IgD-negative memory B cell (primary cell): ENCODE results near the gene GPR176. TPM values are rescaled to one million over a fixed set of nuclear protein-coding genes. Genes with fewer than 3 reads are reported as not detected.

Experiments
- H3K27ac Mint-ChIP-seq, 3 donors: one replicate each; pipeline ENCODE4 v1.8.0; 2020 to 2022; ENCODE audit warnings: mild to moderate bottlenecking in 3 of 3, mixed read lengths in 3 of 3, moderate library complexity in 1 of 3
- H3K27me3 Mint-ChIP-seq: one replicate; pipeline ENCODE4 v1.8.0; 2021; ENCODE audit warnings: mixed read lengths
- H3K36me3 Mint-ChIP-seq: one replicate; pipeline ENCODE4 v1.8.0; 2020; ENCODE audit warnings: mild to moderate bottlenecking, mixed read lengths
- H3K4me1 Mint-ChIP-seq, 3 donors: one replicate each; pipeline ENCODE4 v1.8.0; 2020 to 2022; ENCODE audit warnings: mixed read lengths in 3 of 3, mild to moderate bottlenecking in 1 of 3
- H3K4me3 Mint-ChIP-seq, 4 donors: one replicate each; pipeline ENCODE4 v1.8.0; 2020 to 2022; ENCODE audit warnings: mild to moderate bottlenecking in 4 of 4, mixed read lengths in 4 of 4, moderate library complexity in 3 of 4
- H3K9me3 Mint-ChIP-seq, 3 donors: one replicate each; pipeline ENCODE4 v1.8.0; 2020 to 2021; ENCODE audit warnings: mixed read lengths in 3 of 3, mild to moderate bottlenecking in 1 of 3
- polyA plus RNA-seq: library from polyadenylated mRNA; unstranded; fragments of 300-500 nt; fragmentation: Illumina TruSeq; gene quantifications from one replicate; pipeline ENCODE4 v1.2.3, GENCODE V29; 2021

Gene GPR176
- polyA plus RNA-seq, 1 donor from 2014 or later: 0.46 TPM

- Mint-ChIP-seq H3K9me3 (no peaks in the 10 kb centered on the region), H3K4me3 (no peak overlapping the region), H3K36me3 (no peaks in the 10 kb centered on the region), H3K27me3 (peaks cover 3% of the 10 kb centered on the region), H3K4me1 (no peaks in the 10 kb centered on the region), H3K27ac (no peak overlapping the region)
These were observed 31.8 kb downstream of the GPR176 start for GRCh38 chr15:39888243-39888642.

GRCh38 chr15:39887832-39888231, 32.2 kb downstream of the GPR176 start:
- H3K9me3 Mint-ChIP-seq: no peaks in the 10 kb centered on the region
- no peak overlapping the region for H3K4me3 Mint-ChIP-seq
- no peaks in the 10 kb centered on the region for H3K36me3 Mint-ChIP-seq
- no peaks in the 10 kb centered on the region for H3K4me1 Mint-ChIP-seq
- H3K27ac Mint-ChIP-seq: no peak overlapping the region
- peaks cover 5% of the 10 kb centered on the region for H3K27me3 Mint-ChIP-seq

- H3K36me3 Mint-ChIP-seq: no peaks in the 10 kb centered on the region
- no peaks in the 10 kb centered on the region for H3K9me3 Mint-ChIP-seq
- H3K4me3 Mint-ChIP-seq: no peak overlapping the region
- H3K27me3 Mint-ChIP-seq: peaks cover 9% of the 10 kb centered on the region
- H3K27ac Mint-ChIP-seq: no peak overlapping the region
- H3K4me1 Mint-ChIP-seq: no peaks in the 10 kb centered on the region
These were observed 32.9 kb downstream of the GPR176 start for GRCh38 chr15:39887211-39887610.

- Mint-ChIP-seq H3K27me3 (peaks cover 13% of the 10 kb centered on the region), H3K36me3 (no peaks in the 10 kb centered on the region), H3K4me3 (no peak overlapping the region), H3K27ac (no peak overlapping the region), H3K9me3 (no peaks in the 10 kb centered on the region), H3K4me1 (no peaks in the 10 kb centered on the region)
These were observed 33.6 kb downstream of the GPR176 start for GRCh38 chr15:39886418-39886817.

GRCh38 chr15:39885099-39885777, 34.8 kb downstream of the GPR176 start:
- H3K27ac Mint-ChIP-seq: no peak overlapping the region
- H3K36me3 Mint-ChIP-seq: no peaks in the 10 kb centered on the region
- no peaks in the 10 kb centered on the region for H3K9me3 Mint-ChIP-seq
- no peaks in the 10 kb centered on the region for H3K4me1 Mint-ChIP-seq
- H3K27me3 Mint-ChIP-seq: peaks cover 13% of the 10 kb centered on the region
- no peak overlapping the region for H3K4me3 Mint-ChIP-seq

- no peak overlapping the region for H3K4me3 Mint-ChIP-seq
- peaks cover 13% of the 10 kb centered on the region for H3K27me3 Mint-ChIP-seq
- H3K4me1 Mint-ChIP-seq: no peaks in the 10 kb centered on the region
These were observed 35.7 kb downstream of the GPR176 start for GRCh38 chr15:39884351-39884750.

GRCh38 chr15:39882602-39883001, 37.5 kb downstream of the GPR176 start:
- Mint-ChIP-seq H3K27ac (no peak overlapping the region), H3K4me3 (no peak overlapping the region), H3K27me3 (peaks cover 13% of the 10 kb centered on the region), H3K36me3 (no peaks in the 10 kb centered on the region), H3K9me3 (no peaks in the 10 kb centered on the region), H3K4me1 (no peaks in the 10 kb centered on the region)

More at GRCh38 chr15:39884351-39884750, 35.7 kb downstream of the GPR176 start:
- no peak overlapping the region for H3K27ac Mint-ChIP-seq
- no peaks in the 10 kb centered on the region for H3K36me3 Mint-ChIP-seq
- H3K9me3 Mint-ChIP-seq: no peaks in the 10 kb centered on the region

- Mint-ChIP-seq H3K27ac (no peak overlapping the region), H3K4me1 (no peaks in the 10 kb centered on the region), H3K36me3 (no peaks in the 10 kb centered on the region), H3K27me3 (peaks cover 15% of the 10 kb centered on the region), H3K9me3 (no peaks in the 10 kb centered on the region), H3K4me3 (no peak overlapping the region)
These were observed 38.3 kb downstream of the GPR176 start for GRCh38 chr15:39881790-39882189.

GRCh38 chr15:39880718-39881387, 39.2 kb downstream of the GPR176 start:
- Mint-ChIP-seq H3K4me3 (no peak overlapping the region), H3K36me3 (no peaks in the 10 kb centered on the region), H3K4me1 (no peaks in the 10 kb centered on the region), H3K27ac (no peak overlapping the region), H3K27me3 (peaks cover 15% of the 10 kb centered on the region), H3K9me3 (no peaks in the 10 kb centered on the region)

- Mint-ChIP-seq H3K36me3 (no peaks in the 10 kb centered on the region), H3K4me1 (no peaks in the 10 kb centered on the region), H3K27ac (no peak overlapping the region), H3K27me3 (peaks cover 15% of the 10 kb centered on the region), H3K9me3 (no peaks in the 10 kb centered on the region), H3K4me3 (no peak overlapping the region)
These were observed 41.7 kb downstream of the GPR176 start for GRCh38 chr15:39878406-39878785.

GRCh38 chr15:39874890-39875549, 45.0 kb downstream of the GPR176 start:
- no peak overlapping the region for H3K27ac Mint-ChIP-seq
- H3K4me3 Mint-ChIP-seq: no peak overlapping the region
- H3K4me1 Mint-ChIP-seq: no peaks in the 10 kb centered on the region
- H3K9me3 Mint-ChIP-seq: no peaks in the 10 kb centered on the region
- peaks cover under 1% of the 10 kb centered on the region for H3K36me3 Mint-ChIP-seq
- H3K27me3 Mint-ChIP-seq: peaks cover 5% of the 10 kb centered on the region

- Mint-ChIP-seq H3K27ac (no peak overlapping the region), H3K27me3 (peaks cover 5% of the 10 kb centered on the region), H3K9me3 (no peaks in the 10 kb centered on the region), H3K4me1 (no peaks in the 10 kb centered on the region), H3K36me3 (peaks cover 2% of the 10 kb centered on the region), H3K4me3 (no peak overlapping the region)
These were observed 46.1 kb downstream of the GPR176 start for GRCh38 chr15:39873978-39874377.

- Mint-ChIP-seq H3K4me3 (no peak overlapping the region), H3K27me3 (peaks cover 5% of the 10 kb centered on the region), H3K4me1 (no peaks in the 10 kb centered on the region), H3K9me3 (no peaks in the 10 kb centered on the region), H3K36me3 (peaks cover 2% of the 10 kb centered on the region), H3K27ac (peak overlapping the region in 1 of 3 donors; percentile 40)
These were observed 49.5 kb downstream of the GPR176 start for GRCh38 chr15:39870537-39870936.

GRCh38 chr15:39869858-39870515, 50.1 kb downstream of the GPR176 start:
- Mint-ChIP-seq H3K36me3 (peaks cover 2% of the 10 kb centered on the region), H3K9me3 (no peaks in the 10 kb centered on the region), H3K4me3 (no peak overlapping the region), H3K4me1 (no peaks in the 10 kb centered on the region), H3K27ac (peak overlapping the region in 2 of 3 donors; percentile 40 to 51), H3K27me3 (peaks cover 6% of the 10 kb centered on the region)

GRCh38 chr15:39869254-39869653, 50.8 kb downstream of the GPR176 start:
- peaks cover 6% of the 10 kb centered on the region for H3K27me3 Mint-ChIP-seq

More at GRCh38 chr15:39869254-39869653, 50.8 kb downstream of the GPR176 start:
- Mint-ChIP-seq H3K36me3 (peaks cover 2% of the 10 kb centered on the region), H3K4me1 (no peaks in the 10 kb centered on the region), H3K27ac (no peak overlapping the region), H3K4me3 (no peak overlapping the region), H3K9me3 (no peaks in the 10 kb centered on the region)
